Fibroblast of the aortic adventitia (primary cell): Measurements from ENCODE around the gene DNAJC15. TPM values are rescaled to one million over a fixed set of nuclear protein-coding genes. Genes with fewer than 3 reads are reported as not detected.

ENCODE experiments used
- DNase-seq: peaks from one replicate; pipeline ENCODE4 v3.0.0-alpha.2; 2010; ENCODE audit warnings: low read depth
- H3K4me3 ChIP-seq: 2 replicates; pipeline ENCODE4 v1.5.1; 2011; ENCODE audit warnings: low read depth, mild to moderate bottlenecking, control low read depth, low read length, moderate library complexity
- CTCF ChIP-seq: IDR thresholded peaks from 2 replicates; pipeline ENCODE4 v1.5.1; 2011; ENCODE audit warnings: mild to moderate bottlenecking, low read length, control low read depth, inconsistent platforms; ENCODE audit not compliant: insufficient read depth
- total RNA-seq: library from RNA; depleted of rRNA; stranded (reverse); fragments of >200 nt; gene quantifications from 2 replicates; pipeline ENCODE4 v1.2.3, GENCODE V29; 2012; ENCODE audit warnings: low replicate concordance

DNAJC15 gene
- total RNA-seq, 1 donor, result 18.7 TPM

GRCh38 chr13:42992764-42993122, 30.6 kb upstream of the DNAJC15 start:
- TF ChIP-seq CTCF, result no peak
- no peak for DNase-seq
- H3K4me3 ChIP-seq, result no peak overlapping the region

GRCh38 chr13:42994878-42995277, 28.5 kb upstream of the DNAJC15 start:
- H3K4me3 ChIP-seq, result no peak overlapping the region
- no peak for TF ChIP-seq CTCF
- no peak for DNase-seq

- no peak for TF ChIP-seq CTCF
- peak; percentile 79 for DNase-seq
- H3K4me3 ChIP-seq, result no peak overlapping the region
Measured at GRCh38 chr13:42996584-42996983, 26.8 kb upstream of the DNAJC15 start.

- no peak overlapping the region for H3K4me3 ChIP-seq
- peak; percentile 45 for DNase-seq
- no peak for TF ChIP-seq CTCF
Measured at GRCh38 chr13:42997381-42997780, 26.0 kb upstream of the DNAJC15 start.

GRCh38 chr13:42999491-42999890, 23.9 kb upstream of the DNAJC15 start:
- no peak for TF ChIP-seq CTCF

GRCh38 chr13:43000676-43001075, 22.7 kb upstream of the DNAJC15 start:
- no peak for DNase-seq
- TF ChIP-seq CTCF, result no peak
- no peak overlapping the region for H3K4me3 ChIP-seq

More at GRCh38 chr13:42999491-42999890, 23.9 kb upstream of the DNAJC15 start:
- DNase-seq, result no peak
- H3K4me3 ChIP-seq, result no peak overlapping the region

- no peak for DNase-seq
- H3K4me3 ChIP-seq, result no peak overlapping the region
- TF ChIP-seq CTCF, result no peak
Measured at GRCh38 chr13:43002021-43002420, 21.4 kb upstream of the DNAJC15 start.
